IMR-90 (cell line): Measurements from ENCODE around the gene NOXA1. TPM values are rescaled to one million over a fixed set of nuclear protein-coding genes. Genes with fewer than 3 reads are reported as not detected.

Experiments used
- ATAC-seq: fragments of 200-7000 bp; cut with Tn5 transposase; 2 replicates; pipeline ENCODE4 v1.9.1; 2020; ENCODE audit warnings: low read depth, mild to moderate bottlenecking, moderate library complexity
- BruUV-seq: library from RNA; stranded (reverse); fragments of 400-500 nt; replicated peaks from 2 replicates; lab custom pipeline; 2021; lab: Mats Ljungman, UMichigan
- CTCF ChIA-PET: fragments of 300-600 bp; formaldehyde crosslinking; extraction: SDS; loops from one replicate; lab custom pipeline; 2021; ENCODE audit warnings: antibody characterized with exemption; lab: Yijun Ruan, JAX
- POLR2A ChIA-PET: fragments of 300-600 bp; sonication (Branson Sonifier 250); formaldehyde crosslinking; loops from one replicate; lab custom pipeline; 2022; ENCODE audit warnings: antibody characterized with exemption; ENCODE audit not compliant: unreplicated experiment; lab: Charles Lee
- DNase-seq: peaks from one replicate; pipeline ENCODE4 v3.0.0; 2013
- H2AFZ ChIP-seq: replicated peaks from 2 replicates; pipeline ENCODE3; 2013; ENCODE audit warnings: low read length, mild to moderate bottlenecking; ENCODE audit not compliant: poor library complexity
- H2AK5ac ChIP-seq: 2 replicates; pipeline ENCODE4 v1.6.1; 2013; ENCODE audit warnings: low read depth, low read length, inconsistent platforms
- H2AK9ac ChIP-seq: replicated peaks from 2 replicates; pipeline ENCODE3; 2013; ENCODE audit warnings: mild to moderate bottlenecking, low read depth, low read length, moderate library complexity; ENCODE audit not compliant: poor library complexity
- H2BK120ac ChIP-seq: 2 replicates; pipeline ENCODE4 v1.6.1; 2013; ENCODE audit warnings: low read depth, low read length, inconsistent platforms
- H2BK15ac ChIP-seq: 3 replicates; pipeline ENCODE4 v1.6.1; 2013; ENCODE audit warnings: low read depth, low read length, inconsistent platforms
- H2BK20ac ChIP-seq: 2 replicates; pipeline ENCODE4 v1.6.1; 2013; ENCODE audit warnings: low read depth, mild to moderate bottlenecking, inconsistent platforms, low read length, moderate library complexity
- H2BK5ac ChIP-seq: 2 replicates; pipeline ENCODE4 v1.6.1; 2013; ENCODE audit warnings: mild to moderate bottlenecking, low read depth, low read length, inconsistent platforms; ENCODE audit not compliant: poor library complexity, severe bottlenecking
- H3K14ac ChIP-seq: replicated peaks from 2 replicates; pipeline ENCODE4 v1.6.1; 2013; ENCODE audit warnings: low read depth, low read length, inconsistent platforms
- H3K18ac ChIP-seq: 2 replicates; pipeline ENCODE4 v1.6.1; 2013; ENCODE audit warnings: low read depth, low read length, control low read depth
- H3K23ac ChIP-seq: 2 replicates; pipeline ENCODE4 v1.6.1; 2013; ENCODE audit warnings: low read depth, low read length, inconsistent platforms
- H3K27ac ChIP-seq: 2 replicates; pipeline ENCODE4 v1.5.1; 2013; ENCODE audit warnings: mild to moderate bottlenecking, control low read depth, low read length; ENCODE audit not compliant: insufficient read depth
- H3K27me3 ChIP-seq: 2 replicates; pipeline ENCODE4 v1.6.1; 2013; ENCODE audit warnings: low read length; ENCODE audit not compliant: control insufficient read depth, insufficient read depth
- H3K36me3 ChIP-seq: 2 replicates; pipeline ENCODE4 v1.6.1; 2013; ENCODE audit warnings: low read length, mixed read lengths; ENCODE audit not compliant: control insufficient read depth, insufficient read depth
- H3K4ac ChIP-seq: 2 replicates; pipeline ENCODE4 v1.6.1; 2013; ENCODE audit warnings: low read depth, low read length, inconsistent platforms
- H3K4me1 ChIP-seq: 2 replicates; pipeline ENCODE4 v1.6.1; 2013; ENCODE audit warnings: low read length, mixed read lengths; ENCODE audit not compliant: control insufficient read depth, insufficient read depth
- H3K4me2 ChIP-seq: 2 replicates; pipeline ENCODE4 v1.6.1; 2013; ENCODE audit warnings: low read depth, mild to moderate bottlenecking, control low read depth, low read length, moderate library complexity
- H3K4me3 ChIP-seq: 2 replicates; pipeline ENCODE4 v1.5.1; 2013; ENCODE audit warnings: low read depth, mild to moderate bottlenecking, control low read depth, low read length, moderate library complexity; ENCODE audit not compliant: insufficient read depth
- H3K56ac ChIP-seq: 2 replicates; pipeline ENCODE4 v1.6.1; 2013; ENCODE audit warnings: low read length, inconsistent platforms; ENCODE audit not compliant: insufficient read depth; ENCODE audit errors: extremely low read depth
- H3K79me1 ChIP-seq, 2 experiments: 2 replicates each; pipeline ENCODE4 v1.6.1; 2013; ENCODE audit warnings: low read length in 2 of 2, inconsistent platforms in 1 of 2, low read depth in 1 of 2
- H3K9ac ChIP-seq: 2 replicates; pipeline ENCODE4 v1.6.1; 2013; ENCODE audit warnings: low read depth, low read length, control low read depth
- H3K9me1 ChIP-seq: 2 replicates; pipeline ENCODE4 v1.6.1; 2013; ENCODE audit warnings: low read length, inconsistent platforms; ENCODE audit not compliant: insufficient read depth
- H3K9me3 ChIP-seq: 2 replicates; pipeline ENCODE4 v1.6.1; 2013; ENCODE audit warnings: low read length; ENCODE audit not compliant: control insufficient read depth, insufficient read depth
- H4K20me1 ChIP-seq: 2 replicates; pipeline ENCODE4 v1.6.1; 2013; ENCODE audit warnings: low read length, inconsistent platforms; ENCODE audit not compliant: insufficient read depth
- H4K5ac ChIP-seq: 2 replicates; pipeline ENCODE4 v1.6.1; 2013; ENCODE audit warnings: mild to moderate bottlenecking, low read depth, low read length, control low read depth
- H4K8ac ChIP-seq, 2 experiments: 2 replicates each; pipeline ENCODE4 v1.6.1; 2013; ENCODE audit warnings: low read depth in 2 of 2, low read length in 2 of 2, control low read depth in 1 of 2, inconsistent platforms in 1 of 2
- H4K91ac ChIP-seq: 2 replicates; pipeline ENCODE4 v1.6.1; 2013; ENCODE audit warnings: low read depth, low read length, inconsistent platforms; ENCODE audit not compliant: insufficient read depth
- BHLHE40 ChIP-seq: fragments of 150-350 bp; IDR thresholded peaks from 2 replicates; pipeline ENCODE4 v1.6.1; 2016; ENCODE audit warnings: mild to moderate bottlenecking, low read depth, low read length
- CEBPB ChIP-seq: IDR thresholded peaks from 2 replicates; pipeline ENCODE4 v1.6.1; 2012; ENCODE audit warnings: low read depth, low read length, improper control_type of control experiment
- MAZ ChIP-seq: IDR thresholded peaks from 2 replicates; pipeline ENCODE4 v1.6.1; 2012; ENCODE audit warnings: low read depth, mild to moderate bottlenecking, low read length, improper control_type of control experiment, moderate library complexity, borderline replicate concordance
- MXI1 ChIP-seq: IDR thresholded peaks from 2 replicates; pipeline ENCODE4 v1.6.1; 2012; ENCODE audit warnings: low read depth, mild to moderate bottlenecking, low read length, moderate library complexity, borderline replicate concordance
- NFE2L2 ChIP-seq: fragments of 150-350 bp; IDR thresholded peaks from 2 replicates; pipeline ENCODE4 v1.6.1; 2016; ENCODE audit warnings: low read depth, mild to moderate bottlenecking, low read length
- POLR2A ChIP-seq: IDR thresholded peaks from 2 replicates; pipeline ENCODE4 v1.6.1; 2012; ENCODE audit warnings: mild to moderate bottlenecking, low read depth, low read length
- RCOR1 ChIP-seq: IDR thresholded peaks from 2 replicates; pipeline ENCODE4 v1.6.1; 2012; ENCODE audit warnings: mild to moderate bottlenecking, low read length, improper control_type of control experiment; ENCODE audit not compliant: insufficient replicate concordance
- SMC3 ChIP-seq: fragments of 150-350 bp; IDR thresholded peaks from 2 replicates; pipeline ENCODE4 v1.6.1; 2016; ENCODE audit warnings: low read depth, mild to moderate bottlenecking, antibody characterized with exemption, low read length, moderate library complexity
- WGBS, 2 experiments: methylation state at CpG; one replicate each; pipeline versions ENCODE4 v1.1.5 to v1.1.7; 2013; ENCODE audit warnings: missing lambda C conversion rate in 2 of 2; ENCODE audit not compliant: insufficient read length in 1 of 2; ENCODE audit errors: extremely low coverage in 2 of 2; 5-methylcytosine and 5-hydroxymethylcytosine counted together
- dilution Hi-C: fragments of 300-500 bp; cut with HindIII; formaldehyde crosslinking; loops from one replicate; pipeline ENCODE4 v1.14.3; 2018; ENCODE audit warnings: low sequenced_read_pairs; ENCODE audit not compliant: unreplicated experiment
- in situ Hi-C: fragments of 300-500 bp; cut with MboI; formaldehyde crosslinking; loops from 3 replicates; pipeline ENCODE4 v1.14.3; 2019; ENCODE audit warnings: low sequenced_read_pairs, inconsistent platforms, mixed read lengths
- intact Hi-C: fragments of 100-400 bp; cut with micrococcal nuclease; formaldehyde crosslinking; loops from 2 replicates; pipeline ENCODE4 v1.10.0; 2022
- polyA plus RNA-seq, 3 experiments: library from polyadenylated mRNA; depleted of rRNA; stranded (reverse); fragments of >200 nt; gene quantifications; 2 replicates each; pipeline ENCODE4 v1.2.3, GENCODE V29; 2012; ENCODE audit warnings: low replicate concordance in 1 of 3
- total RNA-seq: library from RNA; depleted of rRNA; stranded (reverse); fragments of >200 nt; gene quantifications from 2 replicates; pipeline ENCODE4 v1.2.3, GENCODE V29; 2012

Gene NOXA1
- total and polyA plus RNA-seq, 2 of the 4 experiments (the other 2 are of a cell fraction), result 0.17 TPM; not detected in 1

GRCh38 chr9:137477778-137478612, 54.8 kb downstream of the NOXA1 start:
- H3K36me3 ChIP-seq, result no peaks in the 10 kb centered on the region
- in situ Hi-C loops, result no loop called here
- H3K18ac ChIP-seq, result no peak overlapping the region
- dilution Hi-C loops, result no loop called here
- peaks cover 16% of the 10 kb centered on the region for H3K9me3 ChIP-seq
- no TSS peak for BruUV-seq
- peaks cover 6% of the 10 kb centered on the region; the same call in 1 of the 2 replicates for H3K9me1 ChIP-seq
- ATAC-seq (no peak), DNase-seq (no peak)
- no peak overlapping the region for H3K14ac ChIP-seq
- H3K56ac ChIP-seq, result no peak overlapping the region
- H3K4me1 ChIP-seq, result peaks cover 6% of the 10 kb centered on the region
- no peak overlapping the region for H3K9ac ChIP-seq
- H2BK5ac ChIP-seq, result no peak overlapping the region
- no peak overlapping the region for H3K4me2 ChIP-seq
- intact Hi-C loops, result no loop called here
- H2AK9ac ChIP-seq, result no peak overlapping the region
- no peak overlapping the region for H2BK15ac ChIP-seq
- H2BK20ac ChIP-seq, result no peak overlapping the region
- H2AK5ac ChIP-seq, result no peak overlapping the region
- POLR2A ChIA-PET, result no interaction called here
- H4K20me1 ChIP-seq, result no peaks in the 10 kb centered on the region
- no peak overlapping the region for H4K8ac ChIP-seq
- H2AFZ ChIP-seq, result no peak overlapping the region
- H3K27me3 ChIP-seq, result peaks cover 11% of the 10 kb centered on the region; the same call in 1 of the 2 replicates
- no peak overlapping the region for H4K91ac ChIP-seq
- no peak overlapping the region for H3K23ac ChIP-seq
- 80% methylated on average over 1 of the region's 29 CpGs; no CpG with 5 or more reads in 1 of the 2 experiments for WGBS, 2 experiments
- no peaks in the 10 kb centered on the region for H3K79me1 ChIP-seq
- TF ChIP-seq BHLHE40 (no peak), RCOR1 (no peak), NFE2L2 (no peak), CEBPB (no peak), MXI1 (no peak), POLR2A (no peak), MAZ (no peak), SMC3 (no peak)
- H4K5ac ChIP-seq, result no peak overlapping the region
- no peak overlapping the region for H3K27ac ChIP-seq
- no peak overlapping the region for H3K4ac ChIP-seq
- CTCF ChIA-PET, result no interaction called here
- H3K4me3 ChIP-seq, result no peak overlapping the region
- H2BK120ac ChIP-seq, result no peak overlapping the region
